KOPT-K1 (cell line): ENCODE measurements around the gene SDE2.
"Not testable (repeated sequence)": the region's sequence is repeated elsewhere in the genome, so short reads cannot be mapped to it uniquely, and the experiment has no call there.

ENCODE experiments used
- H3K27ac ChIP-seq: fragments of 200-600 bp; sonication (generic); 2 replicates; pipeline ENCODE4 v1.5.1; 2016; ENCODE audit warnings: antibody characterized with exemption, mild to moderate bottlenecking, low read depth, low read length; ENCODE audit not compliant: poor library complexity, severe bottlenecking
- H3K36me3 ChIP-seq: fragments of 200-600 bp; sonication (generic); 2 replicates; pipeline ENCODE4 v1.5.1; 2017; ENCODE audit warnings: antibody characterized with exemption, mild to moderate bottlenecking, low read length, moderate library complexity; ENCODE audit not compliant: insufficient read depth
- H3K9me3 ChIP-seq: fragments of 200-600 bp; sonication (generic); 2 replicates; pipeline ENCODE4 v1.5.1; 2017; ENCODE audit warnings: antibody characterized with exemption, low read length, mild to moderate bottlenecking; ENCODE audit not compliant: insufficient read depth, poor library complexity, severe bottlenecking

SDE2 gene

GRCh38 chr1:225945564-225945963 is 53.6 kb downstream of the SDE2 start:
- Histone ChIP-seq H3K27ac (no peak overlapping the region), H3K9me3 (no peaks in the 10 kb centered on the region), H3K36me3 (no peaks in the 10 kb centered on the region)

- Histone ChIP-seq H3K27ac (no peak overlapping the region), H3K36me3 (no peaks in the 10 kb centered on the region), H3K9me3 (no peaks in the 10 kb centered on the region)
These were observed 54.2 kb downstream of the SDE2 start for GRCh38 chr1:225944951-225945350.

- H3K36me3 ChIP-seq, result no peaks in the 10 kb centered on the region
- H3K9me3 ChIP-seq, result no peaks in the 10 kb centered on the region
- no peak overlapping the region for H3K27ac ChIP-seq
These were observed 54.8 kb downstream of the SDE2 start for GRCh38 chr1:225944387-225944786.

- H3K27ac ChIP-seq, result no peak overlapping the region
- H3K9me3 ChIP-seq, result no peaks in the 10 kb centered on the region
- no peaks in the 10 kb centered on the region for H3K36me3 ChIP-seq
These were observed 55.6 kb downstream of the SDE2 start for GRCh38 chr1:225943582-225943981.

- Histone ChIP-seq H3K36me3 (no peaks in the 10 kb centered on the region), H3K9me3 (no peaks in the 10 kb centered on the region), H3K27ac (no peak overlapping the region)
These were observed 56.6 kb downstream of the SDE2 start for GRCh38 chr1:225942574-225942973.

GRCh38 chr1:225941942-225942222 is 57.3 kb downstream of the SDE2 start:
- no peaks in the 10 kb centered on the region for H3K9me3 ChIP-seq
- no peaks in the 10 kb centered on the region for H3K36me3 ChIP-seq
- H3K27ac ChIP-seq, result no peak overlapping the region

- Histone ChIP-seq H3K9me3 (no peaks in the 10 kb centered on the region), H3K36me3 (no peaks in the 10 kb centered on the region), H3K27ac (no peak within 1 kb of the TSS)
These were observed 57.8 kb downstream of the SDE2 start, which contains the start of gene LEFTY2 for GRCh38 chr1:225941187-225941941. LEFTY2 (minus strand) TSS chr1:225941220; CDS start chr1:225941140, 80 bp downstream.

- no peaks in the 10 kb centered on the region for H3K9me3 ChIP-seq
- H3K36me3 ChIP-seq, result no peaks in the 10 kb centered on the region
- H3K27ac ChIP-seq, result no peak overlapping the region
These were observed 58.6 kb downstream of the SDE2 start for GRCh38 chr1:225940385-225941151.

GRCh38 chr1:225939939-225940310 is 59.2 kb downstream of the SDE2 start:
- H3K9me3 ChIP-seq, H3K27ac ChIP-seq, H3K36me3 ChIP-seq: not testable (repeated sequence)

GRCh38 chr1:225939097-225939938 is 59.8 kb downstream of the SDE2 start:
- H3K27ac ChIP-seq, H3K9me3 ChIP-seq, H3K36me3 ChIP-seq: not testable (repeated sequence)

- H3K27ac ChIP-seq, result no peak overlapping the region
- H3K36me3 ChIP-seq, result no peaks in the 10 kb centered on the region
- no peaks in the 10 kb centered on the region for H3K9me3 ChIP-seq
These were observed 61.8 kb downstream of the SDE2 start for GRCh38 chr1:225937048-225937968.

- Histone ChIP-seq H3K27ac (no peak overlapping the region), H3K36me3 (no peaks in the 10 kb centered on the region), H3K9me3 (no peaks in the 10 kb centered on the region)
These were observed 62.6 kb downstream of the SDE2 start for GRCh38 chr1:225936523-225936922.

GRCh38 chr1:225936086-225936485 is 63.1 kb downstream of the SDE2 start:
- H3K9me3 ChIP-seq, H3K36me3 ChIP-seq, H3K27ac ChIP-seq: not testable (repeated sequence)

- Histone ChIP-seq H3K27ac (no peak overlapping the region), H3K9me3 (no peaks in the 10 kb centered on the region), H3K36me3 (no peaks in the 10 kb centered on the region)
These were observed 64.4 kb downstream of the SDE2 start for GRCh38 chr1:225934711-225935110.
